OCI-LY1 (cell line): ENCODE data around the gene PAQR8.

Source experiments
- H2AFZ ChIP-seq: fragments of 200-600 bp; sonication (generic), shearing (Covaris generic); 2 replicates; pipeline ENCODE4 v1.6.0; 2014; ENCODE audit warnings: antibody characterized with exemption, mild to moderate bottlenecking, low read length
- H3F3A ChIP-seq: fragments of 200-600 bp; sonication (generic), shearing (Covaris generic); 2 replicates; pipeline ENCODE4 v1.6.0; 2014; ENCODE audit warnings: mild to moderate bottlenecking, antibody characterized with exemption, low read length, moderate library complexity; ENCODE audit not compliant: insufficient read depth
- H3K27ac ChIP-seq: fragments of 200-600 bp; sonication (generic); 2 replicates; pipeline ENCODE4 v1.5.1; 2014; ENCODE audit warnings: low read length, mixed run types, mild to moderate bottlenecking, low read depth; ENCODE audit not compliant: poor library complexity, severe bottlenecking
- H3K27me3 ChIP-seq: fragments of 200-600 bp; sonication (generic); 2 replicates; pipeline ENCODE4 v1.6.0; 2014; ENCODE audit warnings: antibody characterized with exemption, mild to moderate bottlenecking, low read length, moderate library complexity; ENCODE audit not compliant: insufficient read depth
- H3K36me3 ChIP-seq: fragments of 200-600 bp; sonication (generic); 2 replicates; pipeline ENCODE4 v1.6.1; 2014; ENCODE audit warnings: mild to moderate bottlenecking, antibody characterized with exemption, low read length, moderate library complexity, mixed read lengths; ENCODE audit not compliant: insufficient read depth
- H3K4me1 ChIP-seq: fragments of 200-600 bp; sonication (generic); 2 replicates; pipeline ENCODE4 v1.5.1; 2014; ENCODE audit warnings: mild to moderate bottlenecking, low read length, moderate library complexity; ENCODE audit not compliant: insufficient read depth, severe bottlenecking
- H3K4me2 ChIP-seq: fragments of 200-600 bp; sonication (generic), shearing (Covaris generic); 2 replicates; pipeline ENCODE4 v1.6.1; 2014; ENCODE audit warnings: low read length
- H3K4me3 ChIP-seq: fragments of 200-600 bp; sonication (generic); 2 replicates; pipeline ENCODE4 v1.5.1; 2014; ENCODE audit warnings: low read length, low read depth, mild to moderate bottlenecking, mixed read lengths; ENCODE audit not compliant: poor library complexity, severe bottlenecking
- H3K79me2 ChIP-seq: fragments of 200-600 bp; shearing (Covaris generic); 2 replicates; pipeline ENCODE4 v1.6.1; 2016; ENCODE audit warnings: mixed run types, low read length, mixed read lengths; ENCODE audit not compliant: insufficient read depth
- H3K9ac ChIP-seq: fragments of 200-600 bp; sonication (generic), shearing (Covaris generic); 2 replicates; pipeline ENCODE4 v1.6.1; 2014; ENCODE audit warnings: mild to moderate bottlenecking, low read length, mixed read lengths
- H3K9me2 ChIP-seq: fragments of 200-600 bp; sonication (generic), shearing (Covaris generic); 2 replicates; pipeline ENCODE4 v1.6.1; 2014; ENCODE audit warnings: low read depth, mild to moderate bottlenecking, low read length, mixed read lengths
- H3K9me3 ChIP-seq: fragments of 200-600 bp; shearing (Covaris generic); 2 replicates; pipeline ENCODE4 v1.6.1; 2014; ENCODE audit warnings: low read length, mixed read lengths
- H4K20me1 ChIP-seq: fragments of 200-600 bp; sonication (generic), shearing (Covaris generic); 2 replicates; pipeline ENCODE4 v1.6.0; 2016; ENCODE audit warnings: mild to moderate bottlenecking, low read length; ENCODE audit not compliant: insufficient read depth
- EZH2 ChIP-seq: fragments of 200-600 bp; sonication (generic), shearing (Covaris generic); IDR thresholded peaks from 2 replicates; pipeline ENCODE4 v1.8.0; 2017; ENCODE audit warnings: borderline replicate concordance, mixed run types, mild to moderate bottlenecking, antibody characterized with exemption, low read length, moderate library complexity, mixed read lengths
- TF ChIP-seq, protein P1 (sequence below): fragments of 200-600 bp; sonication (generic), shearing (Covaris generic); IDR thresholded peaks from 2 replicates; pipeline ENCODE4 v1.5.1; 2017; ENCODE audit warnings: mild to moderate bottlenecking, antibody characterized with exemption, low read length, moderate library complexity, mixed read lengths

PAQR8 gene

GRCh38 chr6:52389264-52389625 is 27.3 kb downstream of the PAQR8 start:
- no peaks in the 10 kb centered on the region; the same call in 1 of the 2 replicates for H3K36me3 ChIP-seq
- no peaks in the 10 kb centered on the region for H3K27me3 ChIP-seq
- peak overlapping the region; percentile 59; the same call in 1 of the 2 replicates for H3K4me2 ChIP-seq
- peak overlapping the region; percentile 87 for H3K27ac ChIP-seq
- H3K9ac ChIP-seq, result peak overlapping the region; percentile 58; the same call in 1 of the 2 replicates
- no peaks in the 10 kb centered on the region for H3K79me2 ChIP-seq
- no peaks in the 10 kb centered on the region for H4K20me1 ChIP-seq
- H3K9me2 ChIP-seq, result no peaks in the 10 kb centered on the region
- peaks cover 32% of the 10 kb centered on the region for H3K4me1 ChIP-seq
- H3F3A ChIP-seq, result no peaks in the 10 kb centered on the region
- peak overlapping the region; percentile 30 for H3K4me3 ChIP-seq
- no peaks in the 10 kb centered on the region for H3K9me3 ChIP-seq
- H2AFZ ChIP-seq, result no peak overlapping the region
- TF ChIP-seq, protein P1, sequence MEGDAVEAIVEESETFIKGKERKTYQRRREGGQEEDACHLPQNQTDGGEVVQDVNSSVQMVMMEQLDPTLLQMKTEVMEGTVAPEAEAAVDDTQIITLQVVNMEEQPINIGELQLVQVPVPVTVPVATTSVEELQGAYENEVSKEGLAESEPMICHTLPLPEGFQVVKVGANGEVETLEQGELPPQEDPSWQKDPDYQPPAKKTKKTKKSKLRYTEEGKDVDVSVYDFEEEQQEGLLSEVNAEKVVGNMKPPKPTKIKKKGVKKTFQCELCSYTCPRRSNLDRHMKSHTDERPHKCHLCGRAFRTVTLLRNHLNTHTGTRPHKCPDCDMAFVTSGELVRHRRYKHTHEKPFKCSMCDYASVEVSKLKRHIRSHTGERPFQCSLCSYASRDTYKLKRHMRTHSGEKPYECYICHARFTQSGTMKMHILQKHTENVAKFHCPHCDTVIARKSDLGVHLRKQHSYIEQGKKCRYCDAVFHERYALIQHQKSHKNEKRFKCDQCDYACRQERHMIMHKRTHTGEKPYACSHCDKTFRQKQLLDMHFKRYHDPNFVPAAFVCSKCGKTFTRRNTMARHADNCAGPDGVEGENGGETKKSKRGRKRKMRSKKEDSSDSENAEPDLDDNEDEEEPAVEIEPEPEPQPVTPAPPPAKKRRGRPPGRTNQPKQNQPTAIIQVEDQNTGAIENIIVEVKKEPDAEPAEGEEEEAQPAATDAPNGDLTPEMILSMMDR, result no peak
- no peak for TF ChIP-seq EZH2

DNA sequence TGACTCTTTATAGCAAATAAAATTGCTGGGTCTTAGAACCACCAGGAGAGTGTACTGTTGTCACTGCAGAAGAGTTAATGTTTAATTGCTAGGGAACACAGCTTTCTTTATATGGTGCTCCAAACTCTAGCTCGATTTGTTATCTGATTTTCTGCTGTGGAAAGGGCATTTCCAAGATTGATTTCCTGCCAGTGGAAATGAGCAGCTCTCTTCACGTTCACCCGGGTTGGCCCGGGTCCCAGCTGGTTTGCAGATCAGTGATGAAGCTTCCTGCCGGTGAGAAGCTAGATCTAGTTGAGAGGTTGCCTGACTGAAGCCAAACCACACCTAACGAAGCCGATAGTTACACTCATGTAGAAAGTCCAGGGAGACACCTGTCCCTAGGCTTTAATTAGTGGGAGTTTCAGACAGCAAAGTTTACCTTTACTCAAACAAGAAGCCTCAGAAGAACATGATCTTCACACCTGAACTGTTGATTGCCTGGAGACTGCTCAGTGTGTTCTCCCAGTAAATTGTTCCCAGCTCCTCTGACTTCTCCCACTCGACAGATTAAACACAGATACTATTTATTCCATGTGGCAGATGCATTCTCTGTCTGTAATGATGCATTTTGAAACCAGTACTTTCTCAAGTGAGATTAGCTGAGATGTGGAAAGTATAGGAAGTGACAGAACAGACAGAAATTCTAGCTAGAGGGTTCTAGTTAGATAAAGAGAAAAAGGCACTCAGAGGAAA is 27.8 kb downstream of the PAQR8 start:
- no peaks in the 10 kb centered on the region for H3F3A ChIP-seq
- no peaks in the 10 kb centered on the region; the same call in 1 of the 2 replicates for H3K36me3 ChIP-seq
- H3K4me2 ChIP-seq, result peak overlapping the region; percentile 59
- peak overlapping the region; percentile 30 for H3K4me3 ChIP-seq
- H3K27me3 ChIP-seq, result no peaks in the 10 kb centered on the region
- H3K27ac ChIP-seq, result peak overlapping the region; percentile 87
- H3K9me3 ChIP-seq, result no peaks in the 10 kb centered on the region
- no peak overlapping the region for H2AFZ ChIP-seq
- H3K9ac ChIP-seq, result peak overlapping the region; percentile 58
- no peaks in the 10 kb centered on the region for H3K79me2 ChIP-seq
- H3K9me2 ChIP-seq, result no peaks in the 10 kb centered on the region
- peaks cover 36% of the 10 kb centered on the region for H3K4me1 ChIP-seq
- no peak for TF ChIP-seq EZH2
- TF ChIP-seq, protein P1, result peak; percentile 28; the same call in 1 of the 2 replicates
- no peaks in the 10 kb centered on the region for H4K20me1 ChIP-seq

DNA sequence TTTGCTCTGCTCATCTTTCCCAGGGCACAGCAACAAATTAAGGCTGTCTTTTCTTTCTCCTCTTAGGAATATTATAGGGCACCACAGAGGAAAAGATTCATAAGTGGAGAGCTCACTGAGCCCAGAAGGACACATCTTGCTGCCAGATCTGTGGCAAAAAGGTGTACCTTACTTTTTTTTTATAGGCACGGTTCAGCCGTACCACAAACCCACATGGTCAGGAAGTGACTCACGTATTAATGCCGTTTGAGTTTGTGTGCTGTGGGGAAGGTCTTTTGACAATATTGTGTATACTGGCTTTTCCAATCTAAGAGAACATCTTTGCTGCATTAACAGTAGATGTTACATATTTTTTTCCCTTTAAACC is 28.4 kb downstream of the PAQR8 start:
- no peaks in the 10 kb centered on the region for H3K9me3 ChIP-seq
- H3K36me3 ChIP-seq, result no peaks in the 10 kb centered on the region; the same call in 1 of the 2 replicates
- H4K20me1 ChIP-seq, result no peaks in the 10 kb centered on the region
- H3K9me2 ChIP-seq, result no peaks in the 10 kb centered on the region
- no peak overlapping the region for H2AFZ ChIP-seq
- H3K9ac ChIP-seq, result peak overlapping the region; percentile 58
- H3K4me2 ChIP-seq, result peak overlapping the region; percentile 59
- no peaks in the 10 kb centered on the region for H3K27me3 ChIP-seq
- H3K79me2 ChIP-seq, result no peaks in the 10 kb centered on the region
- peak overlapping the region; percentile 30 for H3K4me3 ChIP-seq
- peak overlapping the region; percentile 87 for H3K27ac ChIP-seq
- peaks cover 36% of the 10 kb centered on the region for H3K4me1 ChIP-seq
- H3F3A ChIP-seq, result no peaks in the 10 kb centered on the region
- TF ChIP-seq, protein P1, result no peak
- TF ChIP-seq EZH2, result no peak
